ENCODE data around the gene STC2. TPM values are rescaled to one million over a fixed set of nuclear protein-coding genes. Genes with fewer than 3 reads are reported as not detected.

The STC2 gene
- total RNA-seq, 4 donors from 2014 or later: 1.5 to 8.1 (median 2.0) TPM

GRCh38 chr5:173340984-173341383 is 12.8 kb upstream of the STC2 start:
- H3K27ac ChIP-seq: no peak overlapping the region
- H3K9me3 ChIP-seq: no peaks in the 10 kb centered on the region
- no peak overlapping the region for H3K4me3 ChIP-seq
- H3K4me1 ChIP-seq: no peaks in the 10 kb centered on the region
- in situ Hi-C loops (cut with MboI; ENCODE audit: low pct_ligation_motif_present in 1 of 4, low pct_unique_long_range_greater_than_20kb in 1 of 4, low sequenced_read_pairs in 3 of 4) (no loop called here), intact Hi-C loops (cut with DNase I; ENCODE audit: low total_unique reads) (no loop called here)
- WGBS, 2 donors (ENCODE audit: low coverage in 1 of 2): 66 to 81% methylated on average over 4 to 6 of the region's 6 CpGs
- H3K36me3 ChIP-seq: no peaks in the 10 kb centered on the region
- DNase-seq: no peak
- no peak for TF ChIP-seq CTCF (IDR thresholded peaks at IDR 0.05)
- no peak for TF ChIP-seq EP300 (IDR thresholded peaks at IDR 0.05; ENCODE audit: low read depth)
- TF ChIP-seq POLR2A (IDR thresholded peaks at IDR 0.05): no peak
- TF ChIP-seq POLR2AphosphoS5 (IDR thresholded peaks at IDR 0.05): no peak
- peaks cover 4% of the 10 kb centered on the region for H3K27me3 ChIP-seq

DNA sequence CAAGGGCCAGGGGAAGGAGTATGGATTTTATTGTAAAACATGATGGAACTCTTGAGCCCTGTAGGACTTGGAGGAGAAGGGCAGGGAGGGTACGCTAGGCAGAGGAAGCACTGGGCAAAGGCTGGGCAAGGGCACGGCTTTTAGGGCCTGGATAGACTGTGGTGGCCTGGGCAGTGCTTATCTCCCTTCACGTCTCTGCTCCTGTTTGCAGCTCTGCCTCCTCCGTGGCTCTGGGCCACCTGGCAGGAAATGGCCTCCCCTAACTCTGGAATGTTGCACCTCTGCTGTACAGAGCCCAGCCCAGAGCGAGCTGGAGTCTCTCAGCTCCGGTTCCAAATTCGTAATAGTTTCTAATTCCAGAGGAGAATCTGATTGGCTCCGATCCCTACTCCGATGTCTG is 12.2 kb upstream of the STC2 start:
- H3K4me1 ChIP-seq: no peaks in the 10 kb centered on the region

GRCh38 chr5:173339286-173339685 is 11.1 kb upstream of the STC2 start:
- no peaks in the 10 kb centered on the region for H3K4me1 ChIP-seq
- peaks cover 18% of the 10 kb centered on the region for H3K27me3 ChIP-seq
- in situ Hi-C loops (cut with MboI; ENCODE audit: low pct_ligation_motif_present in 1 of 4, low pct_unique_long_range_greater_than_20kb in 1 of 4, low sequenced_read_pairs in 3 of 4) (no loop called here), intact Hi-C loops (cut with DNase I; ENCODE audit: low total_unique reads) (no loop called here)
- H3K36me3 ChIP-seq: no peaks in the 10 kb centered on the region
- no peak overlapping the region for H3K27ac ChIP-seq
- no peaks in the 10 kb centered on the region for H3K9me3 ChIP-seq
- TF ChIP-seq EP300 (IDR thresholded peaks at IDR 0.05; ENCODE audit: low read depth) (no peak), POLR2A (IDR thresholded peaks at IDR 0.05) (no peak), CTCF (IDR thresholded peaks at IDR 0.05) (no peak), POLR2AphosphoS5 (IDR thresholded peaks at IDR 0.05) (no peak)
- H3K4me3 ChIP-seq: no peak overlapping the region
- no peak for DNase-seq
- 87 to 91% methylated on average over 8 to 11 of the region's 11 CpGs for WGBS, 2 donors (ENCODE audit: low coverage in 1 of 2)

More for the DNA sequence above, 12.2 kb upstream of the STC2 start:
- no peaks in the 10 kb centered on the region for H3K36me3 ChIP-seq
- no peak for DNase-seq
- 74 to 92% methylated on average over 3 to 9 of the region's 9 CpGs for WGBS, 2 donors (ENCODE audit: low coverage in 1 of 2)
- no peak overlapping the region for H3K27ac ChIP-seq
- no peaks in the 10 kb centered on the region for H3K9me3 ChIP-seq
- no peak overlapping the region for H3K4me3 ChIP-seq
- intact Hi-C loops (cut with DNase I; ENCODE audit: low total_unique reads): no loop called here
- TF ChIP-seq POLR2AphosphoS5 (IDR thresholded peaks at IDR 0.05) (no peak), CTCF (IDR thresholded peaks at IDR 0.05) (no peak), POLR2A (IDR thresholded peaks at IDR 0.05) (no peak), EP300 (IDR thresholded peaks at IDR 0.05; ENCODE audit: low read depth) (no peak)
- peaks cover 9% of the 10 kb centered on the region for H3K27me3 ChIP-seq
- in situ Hi-C loops (cut with MboI; ENCODE audit: low pct_ligation_motif_present in 1 of 4, low pct_unique_long_range_greater_than_20kb in 1 of 4, low sequenced_read_pairs in 3 of 4): no loop called here

DNA sequence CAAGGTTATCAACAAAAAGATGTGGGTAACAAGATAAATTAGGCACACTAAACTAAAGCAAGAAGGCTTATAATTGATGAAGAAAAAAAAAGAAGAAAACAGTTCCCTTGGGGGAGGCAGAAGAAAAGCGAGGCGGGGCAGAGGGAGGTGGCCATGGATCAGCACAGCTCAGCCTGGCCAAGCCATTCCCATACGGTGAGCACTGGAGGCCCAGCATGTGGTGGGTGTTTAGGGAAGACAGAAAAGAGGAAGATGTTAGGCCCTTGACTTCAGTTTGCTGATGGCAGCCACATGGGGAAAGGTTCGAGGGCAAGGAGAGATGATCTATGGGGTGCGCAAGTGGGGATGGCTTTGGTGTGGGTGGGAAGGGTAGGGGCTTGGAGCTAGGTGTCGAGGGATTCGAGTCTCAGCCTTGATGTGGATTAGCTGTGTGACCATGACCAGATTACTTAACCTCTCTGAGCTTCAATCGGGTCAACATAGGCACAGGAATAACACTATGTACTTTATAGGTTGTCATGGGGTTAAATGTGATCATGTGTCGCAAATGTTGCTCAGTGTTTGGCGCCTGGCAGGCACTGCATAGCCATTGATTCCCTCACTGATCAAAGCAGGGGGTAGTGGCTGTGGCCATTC is 10.3 kb upstream of the STC2 start:
- DNase-seq: no peak
- Histone ChIP-seq H3K27me3 (peaks cover 26% of the 10 kb centered on the region), H3K9me3 (no peaks in the 10 kb centered on the region), H3K4me1 (no peaks in the 10 kb centered on the region), H3K4me3 (no peak overlapping the region), H3K27ac (no peak overlapping the region), H3K36me3 (no peaks in the 10 kb centered on the region)
- intact Hi-C loops (cut with DNase I; ENCODE audit: low total_unique reads) (no loop called here), in situ Hi-C loops (cut with MboI; ENCODE audit: low pct_ligation_motif_present in 1 of 4, low pct_unique_long_range_greater_than_20kb in 1 of 4, low sequenced_read_pairs in 3 of 4) (no loop called here)
- TF ChIP-seq CTCF (IDR thresholded peaks at IDR 0.05): no peak
- no peak for TF ChIP-seq EP300 (IDR thresholded peaks at IDR 0.05; ENCODE audit: low read depth)
- no peak for TF ChIP-seq POLR2A (IDR thresholded peaks at IDR 0.05)
- no peak for TF ChIP-seq POLR2AphosphoS5 (IDR thresholded peaks at IDR 0.05)
- 79 to 82% methylated on average over 6 to 10 of the region's 10 CpGs for WGBS, 2 donors (ENCODE audit: low coverage in 1 of 2)

Data from transverse colon (tissue), 4 donors.